Spleen (tissue), 7 donors: Measurements from ENCODE around the gene GRAMD2B.

Experiments used
- CTCF ChIP-seq, 11 experiments: fragments of 200-600 bp in 7 of 11; fragments of 450-650 bp in 4 of 11; sonication (generic) in 4 of 11; IDR thresholded peaks in 8 of 11; conservative IDR thresholded peaks in 3 of 11; 1 replicate in 7 of 11; 2 replicates in 4 of 11; pipeline versions ENCODE4 v1.4.0 to v1.8.0; 2016 to 2021; ENCODE audit warnings: antibody characterized with exemption in 11 of 11, inconsistent platforms in 4 of 11, mild to moderate bottlenecking in 1 of 11
- POLR2A ChIP-seq, 3 donors: fragments of 450-650 bp; IDR thresholded peaks; one replicate each; pipeline ENCODE4 v1.5.1; 2017; ENCODE audit warnings: antibody characterized with exemption in 3 of 3, mild to moderate bottlenecking in 1 of 3
- POLR2AphosphoS5 ChIP-seq, 3 donors: sonication (generic); formaldehyde crosslinking; IDR thresholded peaks; one replicate each; pipeline ENCODE4 v1.5.1; 2017; ENCODE audit warnings: antibody characterized with exemption in 3 of 3
- donor health status: DM: no; HTN: no; CAD: no; lungs with moderate emphysema.
- donor health status: DM: no; HTN: no; CAD: no.
- donor health status: DM: no; HTN: no; CAD: no.

GRCh38 chr5:126430631-126431030 is 7.4 kb downstream of the GRAMD2B start:
- no peak for TF ChIP-seq CTCF (IDR thresholded peaks at IDR 0.05 in 8 of 11, conservative IDR thresholded peaks at IDR 0.05 in 3 of 11)
- TF ChIP-seq POLR2A (IDR thresholded peaks at IDR 0.05): no peak
- TF ChIP-seq POLR2AphosphoS5 (IDR thresholded peaks at IDR 0.05): no peak
